ENCODE results near the gene SPDYE3. TPM values are rescaled to one million over a fixed set of nuclear protein-coding genes. Genes with fewer than 3 reads are reported as not detected.

The SPDYE3 gene
- total RNA-seq, 1 experiment from 2014 or later = not detected

GRCh38 chr7:100370746-100371145 is 63.2 kb downstream of the SPDYE3 start:
- DNase-seq (ENCODE audit: low spot score) = no peak

DNA sequence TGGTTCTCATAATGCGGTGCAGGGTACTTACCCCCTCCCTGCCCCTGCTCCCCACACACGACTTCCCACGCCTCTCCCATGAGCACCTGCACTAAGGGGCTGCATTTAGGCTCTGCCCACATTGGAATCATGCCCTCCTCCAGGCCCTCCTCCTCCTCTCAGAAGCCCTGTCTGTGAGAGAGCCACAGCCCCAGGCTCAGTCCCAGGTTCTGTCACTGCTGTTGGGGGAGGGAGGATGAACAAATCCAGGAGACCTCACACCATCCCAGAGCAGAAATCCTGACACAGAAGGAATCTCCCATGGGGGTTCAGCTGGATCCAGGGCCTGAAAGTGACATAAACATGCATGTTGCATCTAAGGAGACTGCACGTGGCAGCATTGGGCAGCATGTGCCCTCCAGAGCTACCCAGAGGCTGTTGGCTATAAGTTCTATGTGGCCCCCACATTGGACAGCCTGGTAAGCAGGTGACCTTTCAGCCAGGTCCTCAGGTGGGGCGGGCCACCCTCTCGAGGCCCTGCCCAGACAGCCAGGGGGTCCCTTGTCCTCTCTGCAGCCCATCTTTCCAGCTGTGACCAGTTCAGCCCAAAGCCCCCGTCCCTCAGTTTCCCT is 64.2 kb downstream of the SPDYE3 start:
- DNase-seq (ENCODE audit: low spot score) = no peak

Other genes starting within 250 kb of the SPDYE3 start
- gene ZNF3, start 226.0 kb upstream of the SPDYE3 start, total RNA-seq (2014; rRNA removed; shearing (Covaris generic)) = 32.3 and 32.5 TPM in 2 replicates
- 76.6 and 95.4 TPM in 2 replicates for gene COPS6, start 218.7 kb upstream of the SPDYE3 start, total RNA-seq (2014; rRNA removed; shearing (Covaris generic))
- 258 and 299 TPM in 2 replicates for gene MCM7, start 206.3 kb upstream of the SPDYE3 start, total RNA-seq (2014; rRNA removed; shearing (Covaris generic))
- 20.0 and 29.6 TPM in 2 replicates for gene AP4M1, start 206.1 kb upstream of the SPDYE3 start, total RNA-seq (2014; rRNA removed; shearing (Covaris generic))
- gene TAF6, start 188.3 kb upstream of the SPDYE3 start, total RNA-seq (2014; rRNA removed; shearing (Covaris generic)) = 44.0 and 62.1 TPM in 2 replicates
- 31.9 and 33.1 TPM in 2 replicates for gene CNPY4, start 188.1 kb upstream of the SPDYE3 start, total RNA-seq (2014; rRNA removed; shearing (Covaris generic))
- gene MBLAC1, start 180.7 kb upstream of the SPDYE3 start, total RNA-seq (2014; rRNA removed; shearing (Covaris generic)) = 0.52 and 1.6 TPM in 2 replicates
- 217 and 229 TPM in 2 replicates for gene LAMTOR4, start 158.8 kb upstream of the SPDYE3 start, total RNA-seq (2014; rRNA removed; shearing (Covaris generic))
- gene TRAPPC14, start 149.0 kb upstream of the SPDYE3 start, total RNA-seq (2014; rRNA removed; shearing (Covaris generic)) = 7.7 and 8.0 TPM in 2 replicates
- 0.33 and 0.62 TPM in 2 replicates for gene GAL3ST4, start 139.1 kb upstream of the SPDYE3 start, total RNA-seq (2014; rRNA removed; shearing (Covaris generic))
- 0.95 and 3.6 TPM in 2 replicates for gene GPC2, start 130.3 kb upstream of the SPDYE3 start, total RNA-seq (2014; rRNA removed; shearing (Covaris generic))
- 0.35 TPM in 1 of 2 replicates, not detected in the other for gene STAG3, start 129.8 kb upstream of the SPDYE3 start, total RNA-seq (2014; rRNA removed; shearing (Covaris generic))
- not detected in 2 replicates for gene PVRIG, start 87.8 kb upstream of the SPDYE3 start, total RNA-seq (2014; rRNA removed; shearing (Covaris generic))
- 4.4 and 4.6 TPM in 2 replicates for gene PILRB, start 50.4 kb downstream of the SPDYE3 start, total RNA-seq (2014; rRNA removed; shearing (Covaris generic))
- 0.54 TPM in 1 of 2 replicates, not detected in the other for gene PILRA, start 65.8 kb downstream of the SPDYE3 start, total RNA-seq (2014; rRNA removed; shearing (Covaris generic))
- gene ZCWPW1, start 121.0 kb downstream of the SPDYE3 start, total RNA-seq (2014; rRNA removed; shearing (Covaris generic)) = 1.9 and 2.2 TPM in 2 replicates
- 25.8 and 28.5 TPM in 2 replicates for gene MEPCE, start 122.1 kb downstream of the SPDYE3 start, total RNA-seq (2014; rRNA removed; shearing (Covaris generic))
- gene PPP1R35, start 128.8 kb downstream of the SPDYE3 start, total RNA-seq (2014; rRNA removed; shearing (Covaris generic)) = 22.6 and 31.5 TPM in 2 replicates
- gene SPACDR, start 156.6 kb downstream of the SPDYE3 start, total RNA-seq (2014; rRNA removed; shearing (Covaris generic)) = 0.84 and 1.0 TPM in 2 replicates
- 19.4 and 28.2 TPM in 2 replicates for gene TSC22D4, start 171.5 kb downstream of the SPDYE3 start, total RNA-seq (2014; rRNA removed; shearing (Covaris generic))
- gene NYAP1, start 176.2 kb downstream of the SPDYE3 start, total RNA-seq (2014; rRNA removed; shearing (Covaris generic)) = not detected in 2 replicates
- gene AGFG2, start 231.5 kb downstream of the SPDYE3 start, total RNA-seq (2014; rRNA removed; shearing (Covaris generic)) = 4.9 and 7.6 TPM in 2 replicates